CD4-positive, CD25-positive, alpha-beta regulatory T cell (primary cell): ENCODE measurements around the gene HYDIN. TPM values are rescaled to one million over a fixed set of nuclear protein-coding genes. Genes with fewer than 3 reads are reported as not detected.

Source experiments
- ATAC-seq, 2 donors: fragments of 150-1000 bp; cut with Tn5 transposase; one replicate each; pipeline ENCODE4 v1.10.0; 2021; ENCODE audit warnings: low read depth in 2 of 2, moderate number of reproducible peaks in 2 of 2, moderate library complexity in 1 of 2
- DNase-seq, 3 donors: peaks; one replicate each; pipeline versions ENCODE4 v3.0.0 to v3.0.0-alpha.2; 2012 to 2022; ENCODE audit warnings: mixed read lengths in 1 of 3
- H3K27ac ChIP-seq: one replicate; pipeline ENCODE4 v1.7.0; 2013; ENCODE audit warnings: mild to moderate bottlenecking, low read length; ENCODE audit not compliant: insufficient read depth, poor library complexity, severe bottlenecking
- H3K27me3 ChIP-seq: one replicate; pipeline ENCODE4 v1.7.0; 2013; ENCODE audit warnings: low read length; ENCODE audit not compliant: control insufficient read depth, insufficient read depth
- H3K36me3 ChIP-seq: one replicate; pipeline ENCODE4 v1.7.0; 2013; ENCODE audit warnings: mild to moderate bottlenecking, low read length, moderate library complexity; ENCODE audit not compliant: control insufficient read depth, insufficient read depth
- H3K4me1 ChIP-seq: 2 replicates; pipeline ENCODE4 v1.7.0; 2013; ENCODE audit warnings: mild to moderate bottlenecking, low read length; ENCODE audit not compliant: insufficient read depth, control insufficient read depth, poor library complexity, severe bottlenecking
- H3K4me3 ChIP-seq: one replicate; pipeline ENCODE4 v1.7.0; 2013; ENCODE audit warnings: low read depth, mild to moderate bottlenecking, low read length, moderate library complexity
- H3K9me3 ChIP-seq, 2 experiments: 1 replicate in 1 of 2; 2 replicates in 1 of 2; pipeline ENCODE4 v1.7.0; 2013; ENCODE audit warnings: low read length in 2 of 2, mild to moderate bottlenecking in 1 of 2, moderate library complexity in 1 of 2; ENCODE audit not compliant: control insufficient read depth in 2 of 2
- H3K27ac Mint-ChIP-seq, 3 donors: one replicate each; pipeline ENCODE4 v1.8.0; 2020 to 2022; ENCODE audit warnings: mild to moderate bottlenecking in 3 of 3, mixed read lengths in 3 of 3, moderate library complexity in 2 of 3
- H3K27me3 Mint-ChIP-seq: one replicate; pipeline ENCODE4 v1.8.0; 2022; ENCODE audit warnings: mild to moderate bottlenecking, mixed read lengths
- H3K36me3 Mint-ChIP-seq: one replicate; pipeline ENCODE4 v1.8.0; 2020; ENCODE audit warnings: mixed read lengths
- H3K4me1 Mint-ChIP-seq, 4 donors: one replicate each; pipeline ENCODE4 v1.8.0; 2020 to 2022; ENCODE audit warnings: mixed read lengths in 4 of 4, mild to moderate bottlenecking in 1 of 4
- H3K4me3 Mint-ChIP-seq, 4 donors: one replicate each; pipeline ENCODE4 v1.8.0; 2020 to 2022; ENCODE audit warnings: mild to moderate bottlenecking in 4 of 4, mixed read lengths in 4 of 4, moderate library complexity in 3 of 4
- H3K9me3 Mint-ChIP-seq, 7 donors: one replicate each; pipeline ENCODE4 v1.8.0; 2020 to 2022; ENCODE audit warnings: mixed read lengths in 7 of 7, mild to moderate bottlenecking in 3 of 7, moderate library complexity in 2 of 7
- polyA plus RNA-seq, 4 donors: library from polyadenylated mRNA; unstranded; fragments of 300-500 nt; fragmentation: Illumina TruSeq; gene quantifications; one replicate each; pipeline ENCODE4 v1.2.3, GENCODE V29; 2021
- total RNA-seq: library from RNA; stranded (reverse); gene quantifications from one replicate; pipeline ENCODE4 v1.2.3, GENCODE V29; 2022

HYDIN gene
- total and polyA plus RNA-seq, 5 donors from 2014 or later, result not detected

GRCh38 chr16:71201054-71201453 is 29.5 kb downstream of the HYDIN start:
- Histone ChIP-seq H3K4me1 (no peaks in the 10 kb centered on the region), H3K4me3 (no peak overlapping the region), H3K9me3 (peaks cover 7 to 8% of the 10 kb centered on the region in 2 experiments), H3K36me3 (no peaks in the 10 kb centered on the region), H3K27me3 (peaks cover 4% of the 10 kb centered on the region), H3K27ac (no peak overlapping the region)
- no peak overlapping the region for H3K4me3 Mint-ChIP-seq
- peaks cover 0 to 18% (median 7%) of the 10 kb centered on the region in 7 donors for H3K9me3 Mint-ChIP-seq
- DNase-seq, result no peak
- no peaks in the 10 kb centered on the region for H3K36me3 Mint-ChIP-seq
- H3K27ac Mint-ChIP-seq, result no peak overlapping the region
- H3K4me1 Mint-ChIP-seq, result no peaks in the 10 kb centered on the region
- H3K27me3 Mint-ChIP-seq, result peaks cover 6% of the 10 kb centered on the region
- ATAC-seq, result no peak

GRCh38 chr16:71198408-71198807 is 32.1 kb downstream of the HYDIN start:
- H3K27ac ChIP-seq, result no peak overlapping the region
- no peaks in the 10 kb centered on the region for H3K4me1 Mint-ChIP-seq
- H3K27me3 Mint-ChIP-seq, result peaks cover 6% of the 10 kb centered on the region
- H3K27ac Mint-ChIP-seq, result no peak overlapping the region
- H3K4me1 ChIP-seq, result no peaks in the 10 kb centered on the region
- H3K4me3 ChIP-seq, result no peak overlapping the region
- H3K36me3 ChIP-seq, result no peaks in the 10 kb centered on the region
- H3K36me3 Mint-ChIP-seq, result no peaks in the 10 kb centered on the region
- H3K9me3 ChIP-seq, result peaks cover 7 to 8% of the 10 kb centered on the region in 2 experiments
- H3K27me3 ChIP-seq, result peaks cover 4% of the 10 kb centered on the region
- DNase-seq, result no peak
- H3K9me3 Mint-ChIP-seq, result peaks cover 0 to 16% (median 7%) of the 10 kb centered on the region in 7 donors
- no peak for ATAC-seq
- H3K4me3 Mint-ChIP-seq, result no peak overlapping the region

- no peak for DNase-seq
- Histone ChIP-seq H3K27me3 (peaks cover 2% of the 10 kb centered on the region), H3K4me1 (no peaks in the 10 kb centered on the region), H3K36me3 (no peaks in the 10 kb centered on the region), H3K9me3 (no peaks in the 10 kb centered on the region), H3K27ac (no peak overlapping the region), H3K4me3 (no peak overlapping the region)
- H3K9me3 Mint-ChIP-seq, result peaks cover 0 to 2% (median 0%) of the 10 kb centered on the region in 7 donors
- no peak overlapping the region for H3K4me3 Mint-ChIP-seq
- H3K27ac Mint-ChIP-seq, result no peak overlapping the region
- no peaks in the 10 kb centered on the region for H3K36me3 Mint-ChIP-seq
- no peak for ATAC-seq
- no peaks in the 10 kb centered on the region for H3K4me1 Mint-ChIP-seq
- peaks cover 5% of the 10 kb centered on the region for H3K27me3 Mint-ChIP-seq
Observed at GRCh38 chr16:71192387-71192786, 38.1 kb downstream of the HYDIN start.

GRCh38 chr16:71188956-71189712 is 41.4 kb downstream of the HYDIN start:
- no peak overlapping the region for H3K4me3 Mint-ChIP-seq
- no peaks in the 10 kb centered on the region for H3K4me1 Mint-ChIP-seq
- peaks cover 0 to 2% (median 0%) of the 10 kb centered on the region in 7 donors for H3K9me3 Mint-ChIP-seq

GRCh38 chr16:71185347-71185746 is 45.2 kb downstream of the HYDIN start:
- Mint-ChIP-seq H3K4me3 (no peak overlapping the region), H3K27me3 (peaks cover 33% of the 10 kb centered on the region), H3K27ac (no peak overlapping the region), H3K4me1 (peaks cover 0 to under 1% (median 0%) of the 10 kb centered on the region in 4 donors), H3K36me3 (no peaks in the 10 kb centered on the region), H3K9me3 (peaks cover 0 to 6% (median 3%) of the 10 kb centered on the region in 7 donors)
- Histone ChIP-seq H3K36me3 (no peaks in the 10 kb centered on the region), H3K4me3 (no peak overlapping the region), H3K9me3 (no peaks in the 10 kb centered on the region), H3K27ac (no peak overlapping the region), H3K4me1 (no peaks in the 10 kb centered on the region), H3K27me3 (peaks cover 4% of the 10 kb centered on the region)
- ATAC-seq (no peak), DNase-seq (no peak)

More at GRCh38 chr16:71188956-71189712, 41.4 kb downstream of the HYDIN start:
- no peak for DNase-seq
- H3K27me3 ChIP-seq, result peaks cover 7% of the 10 kb centered on the region
- no peaks in the 10 kb centered on the region for H3K36me3 ChIP-seq
- H3K27ac Mint-ChIP-seq, result no peak overlapping the region
- peaks cover 19% of the 10 kb centered on the region for H3K27me3 Mint-ChIP-seq
- H3K4me1 ChIP-seq, result no peaks in the 10 kb centered on the region
- no peaks in the 10 kb centered on the region for H3K9me3 ChIP-seq
- H3K4me3 ChIP-seq, result no peak overlapping the region
- no peak for ATAC-seq
- no peaks in the 10 kb centered on the region for H3K36me3 Mint-ChIP-seq
- H3K27ac ChIP-seq, result no peak overlapping the region

- Mint-ChIP-seq H3K4me3 (no peak overlapping the region), H3K27ac (no peak overlapping the region), H3K27me3 (peaks cover 31% of the 10 kb centered on the region), H3K4me1 (peaks cover 0 to 2% (median 0%) of the 10 kb centered on the region in 4 donors), H3K9me3 (peaks cover 0 to 8% (median 3%) of the 10 kb centered on the region in 7 donors), H3K36me3 (no peaks in the 10 kb centered on the region)
- no peaks in the 10 kb centered on the region for H3K36me3 ChIP-seq
- H3K4me3 ChIP-seq, result no peak overlapping the region
- no peak for ATAC-seq
- H3K27me3 ChIP-seq, result no peaks in the 10 kb centered on the region
- no peaks in the 10 kb centered on the region for H3K9me3 ChIP-seq
- no peaks in the 10 kb centered on the region for H3K4me1 ChIP-seq
- DNase-seq, result no peak
- H3K27ac ChIP-seq, result no peak overlapping the region
Observed at GRCh38 chr16:71179569-71179968, 51.0 kb downstream of the HYDIN start.

- H3K27ac Mint-ChIP-seq, result no peak overlapping the region
- peaks cover 0 to 4% (median 0%) of the 10 kb centered on the region in 7 donors for H3K9me3 Mint-ChIP-seq
- Histone ChIP-seq H3K4me3 (no peak overlapping the region), H3K4me1 (no peaks in the 10 kb centered on the region), H3K27me3 (no peaks in the 10 kb centered on the region), H3K27ac (no peak overlapping the region), H3K36me3 (no peaks in the 10 kb centered on the region), H3K9me3 (no peaks in the 10 kb centered on the region)
- ATAC-seq (no peak), DNase-seq (no peak)
- H3K4me1 Mint-ChIP-seq, result no peaks in the 10 kb centered on the region
- H3K4me3 Mint-ChIP-seq, result no peak overlapping the region
- H3K27me3 Mint-ChIP-seq, result peaks cover 5% of the 10 kb centered on the region
- no peaks in the 10 kb centered on the region for H3K36me3 Mint-ChIP-seq
Observed at GRCh38 chr16:71172481-71173207, 57.9 kb downstream of the HYDIN start.
